HepG2 (cell line): ENCODE measurements around the gene KRTAP5-1. TPM values are rescaled to one million over a fixed set of nuclear protein-coding genes. Genes with fewer than 3 reads are reported as not detected.

ENCODE experiments used
- ATAC-seq: fragments of 200-7000 bp; cut with Tn5 transposase; 3 replicates; pipeline ENCODE4 v1.9.1; 2020; ENCODE audit warnings: mild to moderate bottlenecking, moderate library complexity
- BruUV-seq: library from RNA; stranded (reverse); fragments of 400-500 nt; replicated peaks from 2 replicates; lab custom pipeline; 2021; lab: Mats Ljungman, UMichigan
- CTCF ChIA-PET: fragments of 300-600 bp; formaldehyde crosslinking; extraction: SDS; loops from one replicate; lab custom pipeline; 2021; ENCODE audit warnings: low total read pairs, inconsistent platforms, low intra/inter-chr PET ratio; lab: Yijun Ruan, JAX
- POLR2A ChIA-PET: fragments of 350-600 bp; sonication (Branson Sonifier 250); formaldehyde crosslinking; loops from one replicate; lab custom pipeline; 2020; ENCODE audit warnings: antibody characterized with exemption, inconsistent platforms; lab: Yijun Ruan, JAX
- DNase-seq: peaks from one replicate; pipeline ENCODE4 v3.0.0-alpha.2; 2015; ENCODE audit warnings: low spot score
- FAIRE-seq: peaks from 3 replicates; lab custom pipeline; 2011; peaks lifted over from hg19 to GRCh38; lab: Jason Lieb, UNC
- H2AFZ ChIP-seq: one replicate; pipeline ENCODE4 v1.6.1; 2011; ENCODE audit warnings: low read length, inconsistent platforms
- H3K27ac ChIP-seq: fragments of 300-600 bp; 3 replicates; pipeline ENCODE4 v1.8.0; 2011; ENCODE audit warnings: mixed run types, mild to moderate bottlenecking, mixed read lengths, low read length, inconsistent platforms; ENCODE audit not compliant: insufficient read depth; ENCODE audit errors: extremely low read length
- H3K27me3 ChIP-seq, 2 experiments: fragments of 200-600 bp in 1 of 2; 2 replicates in 1 of 2; 3 replicates in 1 of 2; pipeline versions ENCODE4 v1.6.0 to v1.8.0; 2011; ENCODE audit warnings: low read length in 2 of 2, mild to moderate bottlenecking in 2 of 2, moderate library complexity in 2 of 2, inconsistent platforms in 1 of 2; ENCODE audit not compliant: insufficient read depth in 2 of 2, control insufficient read depth in 1 of 2
- H3K36me3 ChIP-seq, 2 experiments: fragments of 200-600 bp in 1 of 2; replicated peaks in 1 of 2; 2 replicates in 1 of 2; 3 replicates in 1 of 2; pipeline versions ENCODE4 v1.5.1 to v1.8.0; 2011; ENCODE audit warnings: low read length in 2 of 2, inconsistent platforms in 1 of 2; ENCODE audit not compliant: insufficient read depth in 2 of 2, control insufficient read depth in 1 of 2
- H3K4me1 ChIP-seq: 2 replicates; pipeline ENCODE4 v1.5.1; 2012; ENCODE audit warnings: low read length, inconsistent platforms; ENCODE audit not compliant: insufficient read depth
- H3K4me2 ChIP-seq: 2 replicates; pipeline ENCODE4 v1.6.0; 2011; ENCODE audit warnings: low read depth, low read length, inconsistent platforms
- H3K4me3 ChIP-seq, 3 experiments: fragments of 200-600 bp in 1 of 3; sonication (generic), shearing (Covaris generic) in 1 of 3; replicated peaks in 1 of 3; 2 replicates each; pipeline ENCODE4 v1.5.1; 2011 to 2016; ENCODE audit warnings: low read length in 3 of 3, inconsistent platforms in 2 of 3, low read depth in 2 of 3, mild to moderate bottlenecking in 2 of 3, control low read depth in 1 of 3, mixed read lengths in 1 of 3; ENCODE audit not compliant: insufficient read depth in 1 of 3
- H3K79me2 ChIP-seq: one replicate; pipeline ENCODE4 v1.6.1; 2011; ENCODE audit warnings: low read length, inconsistent platforms; ENCODE audit not compliant: insufficient read depth
- H3K9ac ChIP-seq: 2 replicates; pipeline ENCODE4 v1.6.0; 2011; ENCODE audit warnings: mild to moderate bottlenecking, low read depth, low read length, inconsistent platforms; ENCODE audit not compliant: insufficient read depth
- H3K9me3 ChIP-seq: 2 replicates; pipeline ENCODE4 v1.5.1; 2012; ENCODE audit warnings: mild to moderate bottlenecking, low read length
- H4K20me1 ChIP-seq: 2 replicates; pipeline ENCODE4 v1.6.0; 2011; ENCODE audit warnings: inconsistent platforms, mild to moderate bottlenecking, low read length, moderate library complexity; ENCODE audit not compliant: insufficient read depth
- CAMTA2 ChIP-seq: sonication (generic); formaldehyde crosslinking; IDR thresholded peaks from 2 replicates; pipeline ENCODE4 v1.4.0; 2020; ENCODE audit warnings: mild to moderate bottlenecking, missing genetic modification reagents, borderline replicate concordance
- CCAR2 ChIP-seq: fragments of 200-400 bp; formaldehyde crosslinking; optimal IDR thresholded peaks from 2 replicates; pipeline ENCODE3; 2018; ENCODE audit warnings: low read depth, mild to moderate bottlenecking, low read length, moderate library complexity
- GPN1 ChIP-seq: sonication (generic); formaldehyde crosslinking; IDR thresholded peaks from 2 replicates; pipeline ENCODE4 v1.5.1; 2020; ENCODE audit warnings: missing genetic modification reagents, borderline replicate concordance
- GTF3A ChIP-seq: sonication (generic); formaldehyde crosslinking; conservative IDR thresholded peaks from 2 replicates; pipeline ENCODE4 v1.4.0; 2020; ENCODE audit warnings: mild to moderate bottlenecking, missing genetic modification reagents
- HMGA1 ChIP-seq: sonication (generic); formaldehyde crosslinking; conservative IDR thresholded peaks from 2 replicates; pipeline ENCODE4 v1.4.0; 2020; ENCODE audit warnings: missing genetic modification reagents
- MYC ChIP-seq: sonication (generic); formaldehyde crosslinking; IDR thresholded peaks from 2 replicates; pipeline ENCODE4 v1.9.0; 2021; ENCODE audit warnings: missing genetic modification reagents, borderline replicate concordance
- PCBP2 ChIP-seq: fragments of 200-400 bp; formaldehyde crosslinking; optimal IDR thresholded peaks from 2 replicates; pipeline ENCODE3; 2018; ENCODE audit warnings: low read length, low read depth; ENCODE audit not compliant: poor library complexity, severe bottlenecking
- ZBTB8A ChIP-seq: sonication (generic); formaldehyde crosslinking; IDR thresholded peaks from 2 replicates; pipeline ENCODE4 v1.4.0; 2020; ENCODE audit warnings: mild to moderate bottlenecking, low read depth, missing genetic modification reagents, borderline replicate concordance
- ZNF232 ChIP-seq: sonication (generic); formaldehyde crosslinking; IDR thresholded peaks from 2 replicates; pipeline ENCODE4 v1.4.0; 2020; ENCODE audit warnings: missing genetic modification reagents, borderline replicate concordance
- ZNF296 ChIP-seq: sonication (generic); formaldehyde crosslinking; conservative IDR thresholded peaks from 2 replicates; pipeline ENCODE4 v1.5.0; 2020; ENCODE audit warnings: mild to moderate bottlenecking, missing genetic modification reagents
- WGBS: methylation state at CpG from one replicate; pipeline ENCODE4 v1.1.6; 2017; ENCODE audit warnings: low lambda C conversion rate; 5-methylcytosine and 5-hydroxymethylcytosine counted together
- in situ Hi-C: cut with HindIII; loops from 2 replicates; pipeline ENCODE4 v1.10.0; 2017; ENCODE audit warnings: low pct_unique_long_range_greater_than_20kb; ENCODE audit not compliant: extremely low pct_ligation_motif_present
- intact Hi-C: fragments of 100-400 bp; cut with micrococcal nuclease; formaldehyde crosslinking; loops from one replicate; pipeline ENCODE4 v1.10.0; 2022; ENCODE audit not compliant: unreplicated experiment
- polyA plus RNA-seq, 8 experiments: library from polyadenylated mRNA; depleted of rRNA in 3 of 8; stranded (reverse) in 7 of 8; unstranded in 1 of 8; fragments of >200 nt; fragmentation: Illumina TruSeq in 4 of 8; extraction: Trizol in 4 of 8; gene quantifications; 2 replicates each; pipeline versions ENCODE4 v1.2.1 to v1.2.3, GENCODE V29; 2011 to 2016; ENCODE audit warnings: low read depth in 4 of 8, missing spikeins in 1 of 8, mixed read lengths in 1 of 8; ENCODE audit not compliant: insufficient read depth in 1 of 8
- total RNA-seq, 5 experiments: library from RNA; depleted of rRNA; stranded (reverse); fragments of >200 nt; fragmentation: Illumina TruSeq; extraction: Trizol; gene quantifications; 2 replicates each; pipeline ENCODE4 v1.2.3, GENCODE V29; 2016; ENCODE audit warnings: low read depth in 1 of 5
- TF ChIP-seq, protein P1 (sequence below): IDR thresholded peaks from 2 replicates; pipeline ENCODE4 v1.6.1; 2012; ENCODE audit warnings: inconsistent platforms

The KRTAP5-1 gene
- total and polyA plus RNA-seq, 2 of the 13 experiments (the other 11 are each of a cell fraction or from before 2014, with no cell fraction given): not detected

DNA sequence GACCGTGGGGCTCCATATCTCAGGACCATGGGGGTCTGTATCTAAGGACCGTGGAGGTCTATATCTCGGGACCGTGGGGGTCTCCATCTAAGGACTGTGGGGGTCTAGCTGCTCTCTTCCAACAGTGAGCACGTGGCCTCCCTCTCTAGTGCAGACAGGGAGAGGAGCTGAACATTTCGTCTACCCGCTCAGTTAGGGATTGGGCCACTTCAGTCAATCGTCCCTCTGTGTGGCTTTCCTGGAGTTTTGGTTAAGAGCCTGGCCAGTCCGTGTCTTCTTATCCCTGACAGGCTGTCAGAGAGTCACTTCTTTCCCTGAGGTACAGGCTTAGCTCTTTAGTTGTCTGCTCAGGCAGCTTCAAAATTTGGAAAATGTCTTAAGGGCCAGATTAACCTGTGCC is 3.1 kb downstream of the KRTAP5-1 start:
- H3K4me2 ChIP-seq: no peak overlapping the region
- DNase-seq (no peak), ATAC-seq (no peak)
- CTCF ChIA-PET: no interaction called here
- TF ChIP-seq CAMTA2 (CRISPR knock-in tag) (no peak), PCBP2 (no peak), GPN1 (CRISPR knock-in tag) (no peak)
- TF ChIP-seq, all 625 proteins: peak for 0
- Histone ChIP-seq H3K4me3 (no peak overlapping the region), H3K27me3 (no peaks in the 10 kb centered on the region), H3K79me2 (no peaks in the 10 kb centered on the region), H3K36me3 (no peaks in the 10 kb centered on the region), H3K4me1 (no peaks in the 10 kb centered on the region), H3K27ac (no peak overlapping the region), H3K9ac (no peak overlapping the region), H2AFZ (no peak overlapping the region), H4K20me1 (0 out of 2 replicates have a peak, but pooled peaks cover 2% of the 10 kb centered on the region), H3K9me3 (peaks cover 8% of the 10 kb centered on the region)
- WGBS: 53% methylated on average over 8 of the region's 9 CpGs
- no peak for FAIRE-seq
- BruUV-seq: no TSS peak
- POLR2A ChIA-PET: no interaction called here
- in situ Hi-C loops: no loop called here
- intact Hi-C loops: no loop called here

DNA sequence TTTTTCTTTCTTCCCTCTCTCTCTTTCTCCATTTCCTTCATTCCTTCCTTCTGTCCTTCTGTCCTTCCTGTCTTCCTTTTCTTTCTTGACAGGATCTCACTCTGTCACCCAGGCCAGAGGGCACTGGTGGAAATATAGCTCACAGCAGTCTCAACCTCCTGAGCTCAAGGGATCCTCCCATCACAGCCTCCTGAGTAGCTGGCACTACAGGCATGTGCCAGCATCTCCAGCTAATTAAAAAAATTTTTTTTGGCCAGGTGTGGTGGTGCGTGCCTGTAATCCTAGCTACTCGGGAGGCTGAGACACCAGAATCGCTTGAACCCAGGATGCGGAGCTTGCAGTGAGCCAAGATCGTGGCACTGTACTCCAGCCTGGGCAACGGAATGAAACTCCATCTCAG is 8.3 kb downstream of the KRTAP5-1 start:
- no peak for ATAC-seq

More for the DNA sequence above, 8.3 kb downstream of the KRTAP5-1 start:
- ChIA-PET CTCF (no interaction called here), POLR2A (no interaction called here)
- Histone ChIP-seq H3K27me3 (peaks cover 1 to 17% of the 10 kb centered on the region in 2 experiments; a peak in 3 of 5 replicates), H2AFZ (no peak overlapping the region), H3K79me2 (no peaks in the 10 kb centered on the region), H3K36me3 (no peaks in the 10 kb centered on the region), H3K9me3 (peaks cover 8% of the 10 kb centered on the region), H3K4me1 (peaks cover 15% of the 10 kb centered on the region), H3K4me2 (no peak overlapping the region), H4K20me1 (0 out of 2 replicates have a peak, but pooled peaks cover 4% of the 10 kb centered on the region), H3K9ac (no peak overlapping the region), H3K27ac (no peak overlapping the region), H3K4me3 (no peak overlapping the region)
- 77% methylated on average over 6 of the region's 6 CpGs for WGBS
- in situ Hi-C loops (no loop called here), intact Hi-C loops (no loop called here)
- DNase-seq (no peak), FAIRE-seq (no peak)
- no TSS peak for BruUV-seq
- TF ChIP-seq MYC (no peak), ZNF296 (no peak), GTF3A (CRISPR knock-in tag) (no peak), ZNF232 (CRISPR knock-in tag) (no peak), HMGA1 (no peak), ZBTB8A (no peak), CCAR2 (no peak)
- TF ChIP-seq, protein P1, sequence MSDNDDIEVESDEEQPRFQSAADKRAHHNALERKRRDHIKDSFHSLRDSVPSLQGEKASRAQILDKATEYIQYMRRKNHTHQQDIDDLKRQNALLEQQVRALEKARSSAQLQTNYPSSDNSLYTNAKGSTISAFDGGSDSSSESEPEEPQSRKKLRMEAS: no peak
